Panc1 (cell line): ENCODE measurements around the gene ZSWIM7. TPM values are rescaled to one million over a fixed set of nuclear protein-coding genes. Genes with fewer than 3 reads are reported as not detected.

Source experiments
- ATAC-seq: fragments of 200-7000 bp; cut with Tn5 transposase; 2 replicates; pipeline ENCODE4 v1.9.1; 2020; ENCODE audit warnings: mild to moderate bottlenecking, moderate library complexity
- BruUV-seq: library from RNA; stranded (reverse); fragments of 400-500 nt; replicated peaks from 2 replicates; lab custom pipeline; 2021; lab: Mats Ljungman, UMichigan
- CTCF ChIA-PET: fragments of 300-600 bp; sonication (Branson Sonifier 250); formaldehyde crosslinking; loops from one replicate; lab custom pipeline; 2022; ENCODE audit warnings: antibody characterized with exemption; lab: Charles Lee
- POLR2A ChIA-PET: fragments of 300-600 bp; sonication (Branson Sonifier 250); formaldehyde crosslinking; loops from one replicate; lab custom pipeline; 2022; ENCODE audit warnings: antibody characterized with exemption; lab: Charles Lee
- DNase-seq: peaks from one replicate; pipeline ENCODE4 v3.0.0-alpha.2; 2010; ENCODE audit warnings: low read depth, low spot score
- H3K27ac ChIP-seq: 2 replicates; pipeline ENCODE4 v1.5.1; 2011; ENCODE audit warnings: mild to moderate bottlenecking, low read length, inconsistent platforms
- H3K27me3 ChIP-seq: fragments of 200-500 bp; sonication (Bioruptor generic); 2 replicates; pipeline ENCODE4 v1.6.0; 2014; ENCODE audit warnings: low read length, inconsistent platforms; ENCODE audit not compliant: control insufficient read depth, insufficient read depth
- H3K36me3 ChIP-seq: fragments of 200-500 bp; sonication (Bioruptor generic); 2 replicates; pipeline ENCODE4 v1.5.1; 2014; ENCODE audit warnings: inconsistent platforms, mild to moderate bottlenecking, low read length, moderate library complexity; ENCODE audit not compliant: control insufficient read depth, insufficient read depth
- H3K4me1 ChIP-seq: 2 replicates; pipeline ENCODE4 v1.5.1; 2011; ENCODE audit warnings: inconsistent platforms, mild to moderate bottlenecking, low read length, moderate library complexity; ENCODE audit not compliant: control insufficient read depth, insufficient read depth
- H3K4me3 ChIP-seq, 2 experiments: 2 replicates each; pipeline ENCODE4 v1.5.1; 2011 to 2012; ENCODE audit warnings: low read depth in 2 of 2, low read length in 2 of 2, mild to moderate bottlenecking in 2 of 2, inconsistent platforms in 1 of 2, moderate library complexity in 1 of 2
- H3K9me3 ChIP-seq: fragments of 200-500 bp; sonication (Bioruptor generic); 2 replicates; pipeline ENCODE4 v1.5.1; 2014; ENCODE audit warnings: low read depth, mild to moderate bottlenecking, inconsistent platforms, low read length, moderate library complexity; ENCODE audit not compliant: control insufficient read depth, insufficient read depth
- POLR2AphosphoS5 ChIP-seq: IDR thresholded peaks from 2 replicates; pipeline ENCODE4 v1.6.1; 2012; ENCODE audit warnings: mild to moderate bottlenecking, low read depth, low read length, moderate library complexity
- SIN3A ChIP-seq: IDR thresholded peaks from 2 replicates; pipeline ENCODE4 v1.6.1; 2012; ENCODE audit warnings: low read depth, mild to moderate bottlenecking, low read length, moderate library complexity, borderline replicate concordance; ENCODE audit not compliant: insufficient read depth
- TCF7L2 ChIP-seq: IDR thresholded peaks from 2 replicates; pipeline ENCODE4 v1.6.1; 2011; ENCODE audit warnings: mild to moderate bottlenecking, low read depth, low read length, inconsistent platforms
- in situ Hi-C: cut with HindIII; loops from 2 replicates; pipeline ENCODE4 v1.10.0; 2016; ENCODE audit warnings: low sequenced_read_pairs, low pct_unique_long_range_greater_than_20kb
- intact Hi-C: fragments of 100-400 bp; cut with micrococcal nuclease; formaldehyde crosslinking; loops from one replicate; pipeline ENCODE4 v1.10.0; 2022; ENCODE audit not compliant: unreplicated experiment
- total RNA-seq: library from RNA; stranded (reverse); gene quantifications from one replicate; pipeline ENCODE4 v1.2.1, GENCODE V29; 2021; ENCODE audit not compliant: unreplicated experiment
- TF ChIP-seq, protein P1 (sequence below): fragments of 450-650 bp; IDR thresholded peaks from 2 replicates; pipeline ENCODE4 v1.5.1; 2017; ENCODE audit warnings: mild to moderate bottlenecking
- TF ChIP-seq, protein P2 (sequence below), 2 experiments: IDR thresholded peaks; 2 replicates each; pipeline ENCODE4 v1.6.1; 2011 to 2012; ENCODE audit warnings: low read depth in 2 of 2, control low read depth in 1 of 2, low read length in 1 of 2, mild to moderate bottlenecking in 1 of 2, moderate library complexity in 1 of 2; ENCODE audit not compliant: insufficient read depth in 1 of 2

Gene ZSWIM7
- total RNA-seq, 1 experiment from 2014 or later = 17.5 TPM

DNA sequence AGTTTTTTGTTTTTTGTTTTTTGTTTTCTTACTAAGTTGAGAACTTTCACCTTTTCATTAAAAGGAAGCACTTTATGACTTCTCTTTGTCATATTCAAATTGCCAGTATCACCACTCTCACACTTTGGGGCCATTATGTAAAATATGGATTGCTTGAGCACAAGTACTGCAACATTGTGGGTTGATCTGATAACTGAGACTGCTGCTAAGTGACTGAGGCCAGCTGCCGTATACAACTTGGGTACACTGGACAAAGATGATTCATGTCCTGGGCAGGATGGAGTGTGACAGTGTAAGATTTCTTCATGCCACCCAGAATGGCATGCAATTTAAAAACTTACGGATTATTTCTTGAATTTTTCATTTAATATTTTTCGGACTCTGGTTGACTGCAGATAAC is 7.9 kb upstream of the ZSWIM7 start:
- BruUV-seq = no TSS peak
- H3K4me1 ChIP-seq = no peaks in the 10 kb centered on the region
- H3K27me3 ChIP-seq = no peaks in the 10 kb centered on the region
- H3K27ac ChIP-seq = no peak overlapping the region
- H3K4me3 ChIP-seq = no peak overlapping the region
- no peaks in the 10 kb centered on the region for H3K9me3 ChIP-seq
- CTCF ChIA-PET = no interaction called here
- in situ Hi-C loops (no loop called here), intact Hi-C loops (no loop called here)
- POLR2A ChIA-PET = no interaction called here
- no peak for TF ChIP-seq POLR2AphosphoS5
- no peak for TF ChIP-seq SIN3A
- TF ChIP-seq, protein P1, sequence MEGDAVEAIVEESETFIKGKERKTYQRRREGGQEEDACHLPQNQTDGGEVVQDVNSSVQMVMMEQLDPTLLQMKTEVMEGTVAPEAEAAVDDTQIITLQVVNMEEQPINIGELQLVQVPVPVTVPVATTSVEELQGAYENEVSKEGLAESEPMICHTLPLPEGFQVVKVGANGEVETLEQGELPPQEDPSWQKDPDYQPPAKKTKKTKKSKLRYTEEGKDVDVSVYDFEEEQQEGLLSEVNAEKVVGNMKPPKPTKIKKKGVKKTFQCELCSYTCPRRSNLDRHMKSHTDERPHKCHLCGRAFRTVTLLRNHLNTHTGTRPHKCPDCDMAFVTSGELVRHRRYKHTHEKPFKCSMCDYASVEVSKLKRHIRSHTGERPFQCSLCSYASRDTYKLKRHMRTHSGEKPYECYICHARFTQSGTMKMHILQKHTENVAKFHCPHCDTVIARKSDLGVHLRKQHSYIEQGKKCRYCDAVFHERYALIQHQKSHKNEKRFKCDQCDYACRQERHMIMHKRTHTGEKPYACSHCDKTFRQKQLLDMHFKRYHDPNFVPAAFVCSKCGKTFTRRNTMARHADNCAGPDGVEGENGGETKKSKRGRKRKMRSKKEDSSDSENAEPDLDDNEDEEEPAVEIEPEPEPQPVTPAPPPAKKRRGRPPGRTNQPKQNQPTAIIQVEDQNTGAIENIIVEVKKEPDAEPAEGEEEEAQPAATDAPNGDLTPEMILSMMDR = no peak
- TF ChIP-seq, protein P2, sequence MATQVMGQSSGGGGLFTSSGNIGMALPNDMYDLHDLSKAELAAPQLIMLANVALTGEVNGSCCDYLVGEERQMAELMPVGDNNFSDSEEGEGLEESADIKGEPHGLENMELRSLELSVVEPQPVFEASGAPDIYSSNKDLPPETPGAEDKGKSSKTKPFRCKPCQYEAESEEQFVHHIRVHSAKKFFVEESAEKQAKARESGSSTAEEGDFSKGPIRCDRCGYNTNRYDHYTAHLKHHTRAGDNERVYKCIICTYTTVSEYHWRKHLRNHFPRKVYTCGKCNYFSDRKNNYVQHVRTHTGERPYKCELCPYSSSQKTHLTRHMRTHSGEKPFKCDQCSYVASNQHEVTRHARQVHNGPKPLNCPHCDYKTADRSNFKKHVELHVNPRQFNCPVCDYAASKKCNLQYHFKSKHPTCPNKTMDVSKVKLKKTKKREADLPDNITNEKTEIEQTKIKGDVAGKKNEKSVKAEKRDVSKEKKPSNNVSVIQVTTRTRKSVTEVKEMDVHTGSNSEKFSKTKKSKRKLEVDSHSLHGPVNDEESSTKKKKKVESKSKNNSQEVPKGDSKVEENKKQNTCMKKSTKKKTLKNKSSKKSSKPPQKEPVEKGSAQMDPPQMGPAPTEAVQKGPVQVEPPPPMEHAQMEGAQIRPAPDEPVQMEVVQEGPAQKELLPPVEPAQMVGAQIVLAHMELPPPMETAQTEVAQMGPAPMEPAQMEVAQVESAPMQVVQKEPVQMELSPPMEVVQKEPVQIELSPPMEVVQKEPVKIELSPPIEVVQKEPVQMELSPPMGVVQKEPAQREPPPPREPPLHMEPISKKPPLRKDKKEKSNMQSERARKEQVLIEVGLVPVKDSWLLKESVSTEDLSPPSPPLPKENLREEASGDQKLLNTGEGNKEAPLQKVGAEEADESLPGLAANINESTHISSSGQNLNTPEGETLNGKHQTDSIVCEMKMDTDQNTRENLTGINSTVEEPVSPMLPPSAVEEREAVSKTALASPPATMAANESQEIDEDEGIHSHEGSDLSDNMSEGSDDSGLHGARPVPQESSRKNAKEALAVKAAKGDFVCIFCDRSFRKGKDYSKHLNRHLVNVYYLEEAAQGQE (IDR thresholded peaks at IDR 0.05; ENCODE audit: insufficient read depth in 1 of 2, low read depth in 2 of 2, low read length in 1 of 2) = no peak
- no peak for TF ChIP-seq TCF7L2
- DNase-seq (no peak), ATAC-seq (no peak)
- peaks cover 55% of the 10 kb centered on the region for H3K36me3 ChIP-seq

DNA sequence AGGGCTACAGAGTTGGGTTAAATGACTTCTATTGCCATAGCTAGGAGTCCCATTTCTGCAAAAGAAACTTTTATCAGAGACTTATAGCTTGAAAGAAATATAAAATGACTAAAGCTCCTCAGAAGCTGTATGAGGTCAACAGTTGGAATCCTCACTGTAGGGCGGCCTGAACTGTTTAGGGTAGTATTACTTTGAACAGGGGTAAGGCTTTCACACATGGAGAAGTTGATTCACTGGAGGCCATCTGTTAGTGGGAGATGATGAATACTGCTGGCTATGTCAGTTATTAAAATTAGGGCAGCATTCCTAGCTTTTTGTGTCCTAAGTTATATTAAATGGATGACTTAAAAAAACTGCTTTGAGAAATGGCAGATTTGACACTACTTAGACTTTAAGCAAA is 6.1 kb upstream of the ZSWIM7 start:
- TF ChIP-seq, protein P2 (IDR thresholded peaks at IDR 0.05; ENCODE audit: insufficient read depth in 1 of 2, low read depth in 2 of 2, low read length in 1 of 2) = no peak
- TF ChIP-seq, protein P1 = no peak
- TF ChIP-seq POLR2AphosphoS5 (no peak), SIN3A (no peak), TCF7L2 (no peak)
- no peak for DNase-seq
- intact Hi-C loops = no loop called here
- Histone ChIP-seq H3K27me3 (no peaks in the 10 kb centered on the region), H3K4me1 (no peaks in the 10 kb centered on the region; the same call in 1 of the 2 replicates), H3K27ac (no peak overlapping the region), H3K36me3 (peaks cover 49% of the 10 kb centered on the region), H3K4me3 (no peak overlapping the region), H3K9me3 (peaks cover 4% of the 10 kb centered on the region; the same call in 1 of the 2 replicates)
- in situ Hi-C loops = no loop called here
- ChIA-PET CTCF (no interaction called here), POLR2A (no interaction called here)
- no TSS peak for BruUV-seq
- no peak for ATAC-seq
